PFSK-1 (cell line): ENCODE data around the gene C5orf58.

Experiments used
- FOXP2 ChIP-seq: optimal IDR thresholded peaks from 2 replicates; pipeline ENCODE3; 2011; ENCODE audit warnings: borderline replicate concordance, control low read depth, inconsistent platforms; ENCODE audit not compliant: insufficient read depth; ENCODE audit errors: extremely low read length, extremely low read depth
- POLR2AphosphoS5 ChIP-seq: IDR thresholded peaks from 2 replicates; pipeline ENCODE4 v1.6.1; 2012; ENCODE audit warnings: low read depth, mild to moderate bottlenecking, control low read depth, low read length, moderate library complexity
- SIN3A ChIP-seq: IDR thresholded peaks from 2 replicates; pipeline ENCODE4 v1.6.1; 2012; ENCODE audit warnings: mild to moderate bottlenecking, low read length, moderate library complexity, borderline replicate concordance; ENCODE audit not compliant: insufficient read depth
- TAF1 ChIP-seq: IDR thresholded peaks from 2 replicates; pipeline ENCODE4 v1.6.1; 2012; ENCODE audit warnings: low read length, control low read depth, borderline replicate concordance; ENCODE audit not compliant: insufficient read depth
- TF ChIP-seq, protein P1 (sequence below), 2 experiments: IDR thresholded peaks; 2 replicates each; pipeline versions ENCODE4 v1.6.1 to v1.8.0; 2011 to 2012; ENCODE audit warnings: low read depth in 2 of 2, low read length in 2 of 2, control low read depth in 1 of 2, inconsistent platforms in 1 of 2, mild to moderate bottlenecking in 1 of 2, moderate library complexity in 1 of 2; ENCODE audit not compliant: insufficient read depth in 1 of 2

Gene C5orf58

DNA sequence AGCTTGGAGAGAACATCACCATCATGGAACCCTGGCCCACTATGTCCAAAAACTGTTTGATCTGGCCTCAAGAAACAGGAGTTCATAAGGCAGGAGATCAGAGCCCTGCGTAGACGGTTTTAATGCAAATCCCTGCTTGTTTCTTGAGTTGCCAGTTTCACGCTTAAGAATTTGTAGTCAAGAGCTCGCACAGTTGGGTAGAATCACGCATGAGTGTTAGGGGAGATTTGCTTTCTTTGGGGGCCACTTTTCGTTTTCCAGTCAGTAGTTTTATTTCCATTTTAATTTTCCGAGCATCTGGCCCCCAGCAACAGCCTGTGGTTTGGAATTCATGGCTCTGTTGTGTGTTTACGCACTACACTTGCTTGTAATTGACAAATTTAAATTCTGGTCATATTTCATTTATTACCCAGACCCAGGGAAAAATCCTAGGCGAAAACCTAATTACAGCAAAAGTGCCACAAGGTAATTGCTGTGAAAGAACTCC is 6.6 kb upstream of the C5orf58 start:
- TF ChIP-seq POLR2AphosphoS5 = no peak
- TF ChIP-seq FOXP2 = no peak
- no peak for TF ChIP-seq TAF1
- TF ChIP-seq SIN3A = no peak
- TF ChIP-seq, protein P1, sequence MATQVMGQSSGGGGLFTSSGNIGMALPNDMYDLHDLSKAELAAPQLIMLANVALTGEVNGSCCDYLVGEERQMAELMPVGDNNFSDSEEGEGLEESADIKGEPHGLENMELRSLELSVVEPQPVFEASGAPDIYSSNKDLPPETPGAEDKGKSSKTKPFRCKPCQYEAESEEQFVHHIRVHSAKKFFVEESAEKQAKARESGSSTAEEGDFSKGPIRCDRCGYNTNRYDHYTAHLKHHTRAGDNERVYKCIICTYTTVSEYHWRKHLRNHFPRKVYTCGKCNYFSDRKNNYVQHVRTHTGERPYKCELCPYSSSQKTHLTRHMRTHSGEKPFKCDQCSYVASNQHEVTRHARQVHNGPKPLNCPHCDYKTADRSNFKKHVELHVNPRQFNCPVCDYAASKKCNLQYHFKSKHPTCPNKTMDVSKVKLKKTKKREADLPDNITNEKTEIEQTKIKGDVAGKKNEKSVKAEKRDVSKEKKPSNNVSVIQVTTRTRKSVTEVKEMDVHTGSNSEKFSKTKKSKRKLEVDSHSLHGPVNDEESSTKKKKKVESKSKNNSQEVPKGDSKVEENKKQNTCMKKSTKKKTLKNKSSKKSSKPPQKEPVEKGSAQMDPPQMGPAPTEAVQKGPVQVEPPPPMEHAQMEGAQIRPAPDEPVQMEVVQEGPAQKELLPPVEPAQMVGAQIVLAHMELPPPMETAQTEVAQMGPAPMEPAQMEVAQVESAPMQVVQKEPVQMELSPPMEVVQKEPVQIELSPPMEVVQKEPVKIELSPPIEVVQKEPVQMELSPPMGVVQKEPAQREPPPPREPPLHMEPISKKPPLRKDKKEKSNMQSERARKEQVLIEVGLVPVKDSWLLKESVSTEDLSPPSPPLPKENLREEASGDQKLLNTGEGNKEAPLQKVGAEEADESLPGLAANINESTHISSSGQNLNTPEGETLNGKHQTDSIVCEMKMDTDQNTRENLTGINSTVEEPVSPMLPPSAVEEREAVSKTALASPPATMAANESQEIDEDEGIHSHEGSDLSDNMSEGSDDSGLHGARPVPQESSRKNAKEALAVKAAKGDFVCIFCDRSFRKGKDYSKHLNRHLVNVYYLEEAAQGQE (IDR thresholded peaks at IDR 0.05; ENCODE audit: insufficient read depth in 1 of 2, low read depth in 2 of 2, low read length in 2 of 2) = no peak

DNA sequence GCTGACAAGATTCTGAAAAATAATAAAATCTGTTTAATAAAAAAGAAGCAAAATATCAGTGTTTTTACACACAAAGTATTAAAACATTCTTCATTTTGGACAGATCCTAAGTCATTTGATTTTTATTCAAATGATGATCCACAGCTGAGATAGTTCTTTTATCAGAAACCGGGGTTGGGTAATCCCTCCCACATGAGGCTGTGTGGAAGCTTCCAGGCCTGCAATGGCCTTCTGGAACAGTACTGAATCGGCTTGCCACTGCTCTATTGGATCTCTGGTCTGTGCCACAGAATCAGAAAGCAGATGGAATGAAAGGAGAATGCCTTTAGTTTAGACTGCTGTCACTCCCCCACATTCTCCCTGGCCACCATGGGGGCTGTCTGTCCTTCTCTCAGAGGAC is 6.1 kb upstream of the C5orf58 start:
- no peak for TF ChIP-seq SIN3A

DNA sequence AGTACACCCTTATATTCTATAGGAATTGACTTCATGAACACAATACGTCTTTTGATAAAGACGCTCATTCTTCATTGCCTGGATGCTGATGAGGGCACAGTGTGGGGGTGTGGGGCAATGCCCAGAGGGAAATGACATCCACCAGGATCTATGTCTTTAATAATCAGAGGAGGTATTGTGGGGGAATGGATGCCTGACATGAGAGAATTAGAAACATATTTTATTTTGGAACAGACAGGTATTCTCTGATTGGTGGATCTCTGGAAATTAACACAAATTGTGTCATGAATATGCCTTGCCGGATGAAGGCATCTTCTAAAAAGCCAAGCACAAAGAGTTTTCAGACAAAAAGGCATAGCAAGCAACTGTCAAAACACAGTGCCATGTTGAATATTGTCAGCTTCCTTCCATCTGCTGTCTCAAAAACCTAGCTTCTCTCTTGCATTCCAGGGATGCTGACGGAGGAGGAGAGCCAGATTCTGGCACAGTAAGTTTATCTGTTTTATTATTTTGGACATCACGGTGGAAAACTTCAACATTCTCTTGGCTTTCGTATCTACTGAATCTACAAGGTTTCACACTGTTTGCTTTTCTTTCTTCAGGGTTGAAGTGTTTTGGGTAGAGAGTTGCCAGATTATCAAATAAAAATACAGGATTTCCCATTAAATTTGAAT is 3.9 kb upstream of the C5orf58 start:
- TF ChIP-seq SIN3A (no peak), POLR2AphosphoS5 (no peak), TAF1 (no peak), FOXP2 (no peak)
- TF ChIP-seq, protein P1 (IDR thresholded peaks at IDR 0.05; ENCODE audit: insufficient read depth in 1 of 2, low read depth in 2 of 2, low read length in 2 of 2) = no peak

DNA sequence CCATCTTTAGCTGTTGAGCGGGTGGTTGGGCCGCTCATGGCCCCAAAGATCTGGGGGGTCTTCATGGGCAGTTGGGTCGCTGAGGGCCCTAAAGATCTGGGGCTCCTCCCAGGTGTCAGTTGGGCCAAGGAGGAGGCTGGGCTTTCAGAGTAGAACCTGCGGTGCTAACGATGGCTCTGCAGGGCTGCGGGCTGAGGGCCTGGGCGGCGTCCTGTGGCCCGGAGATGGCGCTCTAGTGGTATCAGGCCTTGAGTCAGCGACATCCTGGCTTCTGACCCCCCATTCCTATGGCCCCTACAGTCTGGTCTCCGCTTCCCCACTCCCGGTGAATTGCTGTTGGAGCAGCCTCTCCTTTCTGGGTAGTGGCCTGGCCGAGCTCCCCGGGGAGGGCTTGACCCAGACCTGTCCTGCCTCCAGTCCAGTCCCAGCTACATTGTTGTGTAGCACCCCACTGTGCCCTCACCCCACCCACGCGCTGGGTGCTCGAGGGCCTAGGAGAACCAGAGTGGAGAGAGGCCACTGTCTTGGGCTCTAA is 640 bp downstream of the C5orf58 start:
- TF ChIP-seq POLR2AphosphoS5 (no peak), SIN3A (no peak), TAF1 (no peak), FOXP2 (no peak)
- TF ChIP-seq, protein P1 (IDR thresholded peaks at IDR 0.05; ENCODE audit: insufficient read depth in 1 of 2, low read depth in 2 of 2, low read length in 2 of 2) = no peak

DNA sequence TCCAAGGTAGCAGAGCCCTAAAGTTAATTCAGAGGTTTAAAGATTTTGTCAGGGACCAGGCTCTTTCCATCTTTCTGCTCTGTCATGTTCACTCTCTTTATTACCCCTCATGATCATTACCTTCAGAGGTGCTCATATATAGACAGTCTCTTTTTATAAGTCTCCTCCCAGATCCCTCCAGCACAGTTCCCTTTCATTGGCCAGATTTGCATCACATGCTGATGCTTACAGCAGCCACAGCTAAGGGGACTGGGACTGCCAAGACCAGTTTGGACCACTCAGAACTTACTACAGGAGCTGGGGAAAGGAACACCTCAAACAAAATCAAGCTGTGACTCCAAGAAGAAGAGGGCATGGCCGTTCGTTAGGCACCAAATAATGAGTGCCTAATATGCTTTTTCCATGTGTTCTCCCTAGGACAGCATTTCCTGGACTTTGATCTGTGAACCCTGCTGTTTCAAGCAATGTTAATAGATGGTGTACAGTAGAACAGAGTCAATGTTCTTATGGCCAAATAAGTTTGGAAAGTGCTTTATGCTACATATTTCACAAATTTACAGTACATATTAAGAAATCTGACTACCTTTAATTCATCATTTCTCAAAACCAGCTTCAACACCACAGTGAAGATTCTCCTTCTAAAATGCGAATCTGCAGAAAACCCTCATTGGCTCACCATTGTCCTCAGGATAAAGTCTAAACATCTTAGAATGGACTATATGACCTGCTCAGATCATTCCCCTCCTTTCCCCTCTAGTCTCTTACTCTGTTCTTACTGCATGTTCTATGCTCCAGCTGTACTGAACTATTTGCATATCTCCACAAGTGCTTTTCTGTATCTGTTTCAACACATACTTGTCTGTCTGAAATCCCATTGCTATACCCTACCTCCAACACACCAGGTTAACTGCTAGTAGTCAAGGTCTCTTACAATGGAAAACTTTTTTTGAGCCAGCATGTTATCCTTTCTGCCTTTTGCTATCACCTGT is 3.4 kb downstream of the C5orf58 start:
- no peak for TF ChIP-seq POLR2AphosphoS5
- TF ChIP-seq, protein P1 (IDR thresholded peaks at IDR 0.05; ENCODE audit: insufficient read depth in 1 of 2, low read depth in 2 of 2, low read length in 2 of 2) = no peak
- TF ChIP-seq FOXP2 = no peak
- no peak for TF ChIP-seq SIN3A
- no peak for TF ChIP-seq TAF1
